Measurements from ENCODE around the gene DNAAF8.

The DNAAF8 gene

DNA sequence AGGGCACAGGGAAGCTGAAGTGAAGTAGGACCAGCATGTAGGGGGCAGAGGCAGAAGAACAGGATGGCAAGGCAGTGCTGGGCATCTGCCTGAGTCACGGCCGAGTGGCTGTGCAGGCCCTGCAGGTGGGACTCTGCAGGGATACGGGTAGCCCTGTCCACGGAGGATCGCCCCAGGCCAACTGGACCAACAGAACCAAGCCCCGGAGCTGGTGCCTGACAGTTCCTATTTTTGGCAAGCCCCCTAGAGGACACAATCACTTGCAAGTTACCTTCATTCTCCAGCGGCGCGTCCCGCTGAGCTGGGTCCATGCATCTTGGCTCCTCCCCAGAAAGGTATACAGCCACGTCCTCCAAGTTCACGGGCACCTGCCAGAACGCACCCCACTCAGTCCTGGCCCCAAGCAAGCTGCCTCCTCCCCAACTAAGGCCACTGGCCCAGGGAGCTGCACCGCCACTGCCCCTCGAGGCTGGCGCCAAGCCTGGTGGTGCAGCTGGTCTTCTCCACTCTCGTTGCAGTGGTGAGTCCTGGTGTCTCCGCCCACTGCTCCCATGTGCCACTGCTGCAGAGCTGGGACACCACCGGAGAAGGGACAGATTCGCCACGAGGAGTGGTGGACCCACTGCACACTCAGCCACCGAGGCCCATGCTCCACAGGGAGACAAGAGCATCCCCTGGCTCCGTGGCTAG is 26.0 kb downstream of the DNAAF8 start:
- H2AFZ ChIP-seq (ENCODE audit: low read depth, low read length): no peak overlapping the region
- peaks cover 68% of the 10 kb centered on the region for H3K36me3 ChIP-seq (ENCODE audit: insufficient read depth, low read length)

DNA sequence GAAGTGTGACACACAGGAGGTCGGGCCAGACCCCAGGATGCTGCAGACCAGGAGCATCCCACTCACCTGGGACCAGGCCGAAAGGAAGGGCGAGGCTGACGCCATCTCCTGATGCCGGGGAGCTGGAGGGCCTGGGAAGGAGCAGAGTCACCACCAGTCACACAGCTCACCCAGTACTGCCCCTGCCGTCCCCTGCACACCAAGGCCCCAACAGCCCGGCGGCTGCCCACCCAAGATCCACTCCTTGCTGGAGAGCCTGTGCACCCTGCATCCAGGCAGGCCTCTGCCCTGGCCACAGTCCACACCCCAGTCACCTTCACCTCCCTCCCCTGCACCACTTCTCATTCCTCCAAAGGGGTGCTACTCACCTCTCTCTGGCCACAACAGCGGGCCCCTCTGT is 27.9 kb downstream of the DNAAF8 start:
- Histone ChIP-seq H2AFZ (ENCODE audit: low read depth, low read length) (no peak overlapping the region), H3K36me3 (ENCODE audit: insufficient read depth, low read length) (peaks cover 55% of the 10 kb centered on the region), H3K9me3 (ENCODE audit: low read length) (no peaks in the 10 kb centered on the region), H3K4me1 (ENCODE audit: insufficient read depth, low read length) (peaks cover 10% of the 10 kb centered on the region), H3K4me3 (ENCODE audit: low read length) (no peak overlapping the region), H3K27me3 (ENCODE audit: insufficient read depth, low read length) (no peaks in the 10 kb centered on the region)

More for the DNA sequence above, 26.0 kb downstream of the DNAAF8 start:
- no peaks in the 10 kb centered on the region for H3K4me1 ChIP-seq (ENCODE audit: insufficient read depth, low read length)
- peaks cover 5% of the 10 kb centered on the region for H3K9me3 ChIP-seq (ENCODE audit: low read length)
- no peak overlapping the region for H3K4me3 ChIP-seq (ENCODE audit: low read length)
- no peaks in the 10 kb centered on the region for H3K27me3 ChIP-seq (ENCODE audit: insufficient read depth, low read length)

DNA sequence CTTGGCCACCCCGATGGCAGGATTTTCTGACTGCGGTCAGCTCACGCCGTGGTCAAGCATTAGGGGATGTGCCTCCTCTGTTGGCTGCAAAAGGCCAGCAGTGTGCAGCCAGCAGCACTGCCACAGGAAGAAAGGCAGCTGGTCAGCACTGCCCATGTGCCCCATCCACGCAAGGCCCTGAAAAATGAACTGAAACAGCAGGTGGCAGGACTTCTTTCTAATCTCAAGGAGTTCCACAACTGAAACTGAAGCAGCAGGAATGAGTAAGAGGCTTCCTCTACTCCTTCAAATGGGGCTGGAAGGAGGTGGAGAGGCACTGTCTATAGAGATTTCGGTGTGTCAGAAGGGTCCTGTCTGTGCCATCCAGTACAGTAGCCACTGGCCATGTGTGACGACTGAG is 29.5 kb downstream of the DNAAF8 start:
- peaks cover 14% of the 10 kb centered on the region for H3K4me1 ChIP-seq (ENCODE audit: insufficient read depth, low read length)
- H3K27me3 ChIP-seq (ENCODE audit: insufficient read depth, low read length): no peaks in the 10 kb centered on the region
- H3K36me3 ChIP-seq (ENCODE audit: insufficient read depth, low read length): peaks cover 46% of the 10 kb centered on the region
- no peak overlapping the region for H3K4me3 ChIP-seq (ENCODE audit: low read length)
- no peaks in the 10 kb centered on the region for H3K9me3 ChIP-seq (ENCODE audit: low read length)
- H2AFZ ChIP-seq (ENCODE audit: low read depth, low read length): no peak overlapping the region

DNA sequence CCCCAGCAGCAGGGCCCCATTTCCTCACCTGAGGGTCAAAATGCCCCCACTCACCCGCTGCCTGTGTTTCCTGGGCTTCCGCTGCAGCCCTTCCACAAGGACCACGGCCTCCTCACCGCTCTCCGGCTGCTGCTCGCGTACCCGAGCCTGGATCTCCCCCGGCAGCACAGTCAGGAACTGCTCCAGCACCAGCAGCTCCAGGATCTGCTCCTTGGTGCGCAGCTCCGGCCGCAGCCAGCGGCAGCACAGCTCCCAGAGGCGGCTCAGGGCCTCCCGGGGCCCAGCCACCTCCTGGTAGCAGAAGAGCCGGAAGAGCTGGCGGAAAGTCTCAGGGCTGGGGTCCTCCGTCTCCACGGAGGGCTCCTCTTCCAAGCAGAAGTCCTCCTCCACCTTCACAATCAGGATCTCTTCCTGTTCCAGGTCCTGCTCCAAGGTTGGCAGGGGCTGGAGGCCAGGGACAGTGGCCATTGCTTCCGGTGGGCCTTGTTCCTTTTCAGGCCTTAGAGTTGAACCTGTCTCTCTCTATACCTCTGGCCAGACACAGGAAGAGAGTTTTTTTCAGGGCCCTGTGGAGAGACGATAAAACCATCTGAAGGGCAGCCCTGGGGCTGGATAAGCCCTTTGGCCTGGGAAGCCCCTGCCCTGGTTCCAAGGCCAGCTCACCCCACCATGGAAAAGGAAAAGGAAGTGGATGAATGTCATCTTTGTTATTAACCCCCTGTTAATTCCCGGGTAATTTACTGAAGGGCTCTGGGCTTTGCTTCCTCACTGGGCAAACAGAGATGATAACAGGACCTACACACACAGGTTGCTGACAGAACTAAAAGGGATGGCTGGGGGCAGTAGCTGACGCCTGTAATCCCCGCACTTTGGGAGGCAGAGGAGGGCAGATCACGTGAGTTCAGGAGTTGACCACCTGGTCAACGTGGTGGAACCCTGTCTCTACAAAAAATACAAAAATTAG is 31.5 kb downstream of the DNAAF8 start:
- Histone ChIP-seq H3K4me3 (ENCODE audit: low read length) (peak overlapping the region; percentile 73), H3K36me3 (ENCODE audit: insufficient read depth, low read length) (peaks cover 30% of the 10 kb centered on the region), H3K27me3 (ENCODE audit: insufficient read depth, low read length) (no peaks in the 10 kb centered on the region), H3K9me3 (ENCODE audit: low read length) (no peaks in the 10 kb centered on the region), H3K4me1 (ENCODE audit: insufficient read depth, low read length) (peaks cover 14% of the 10 kb centered on the region), H2AFZ (ENCODE audit: low read depth, low read length) (no peak overlapping the region)

DNA sequence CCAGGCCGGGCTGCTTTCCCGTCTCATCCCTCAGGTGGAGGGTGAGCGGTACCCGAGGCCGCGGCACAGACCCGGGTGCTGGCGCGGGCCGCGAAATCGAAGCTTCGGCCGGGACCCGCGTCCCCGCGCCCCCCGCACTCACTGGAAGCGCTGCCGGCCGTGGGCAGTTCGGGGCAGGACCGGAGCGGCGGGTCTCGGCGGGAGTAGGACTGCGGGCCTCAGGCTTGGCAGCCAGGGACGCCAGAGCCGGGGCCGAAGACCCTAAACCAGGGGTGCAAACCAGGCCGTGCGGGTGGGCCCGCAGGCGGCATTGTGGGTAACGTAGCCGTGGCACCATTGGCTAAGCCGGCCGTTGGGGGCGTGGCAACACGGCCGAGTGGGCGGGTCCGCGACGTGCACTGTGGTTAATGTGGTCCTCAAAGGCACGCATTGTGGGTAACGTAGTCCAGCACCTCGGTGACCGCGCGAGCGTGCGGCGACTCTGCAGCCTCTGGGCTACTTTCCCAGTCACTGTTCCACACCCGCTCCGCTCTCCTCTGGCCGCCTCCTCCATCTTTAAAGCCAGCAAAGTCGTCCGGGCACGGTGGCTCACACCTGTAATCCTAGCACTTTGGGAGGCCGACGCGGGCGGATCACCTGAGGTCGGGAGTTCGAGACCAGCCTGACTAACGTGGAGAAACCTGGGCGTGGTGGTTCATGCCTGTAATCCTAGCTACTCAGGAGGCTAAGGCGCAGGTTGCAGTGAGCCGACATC is 32.7 kb downstream of the DNAAF8 start, which contains the start of gene ZNF500:
Gene ZNF500, minus strand, starts transcription at position 288 of the 754 bp plus-strand sequence. CDS start 1,184 bp downstream, outside the sequence.
- Histone ChIP-seq H3K27me3 (ENCODE audit: insufficient read depth, low read length) (no peaks in the 10 kb centered on the region), H3K9me3 (ENCODE audit: low read length) (no peaks in the 10 kb centered on the region), H3K36me3 (ENCODE audit: insufficient read depth, low read length) (peaks cover 23% of the 10 kb centered on the region), H3K4me3 (ENCODE audit: low read length) (peak within 1 kb of the TSS; percentile 73), H3K4me1 (ENCODE audit: insufficient read depth, low read length) (peaks cover 14% of the 10 kb centered on the region), H2AFZ (ENCODE audit: low read depth, low read length) (peak within 1 kb of the TSS; percentile 73)

DNA sequence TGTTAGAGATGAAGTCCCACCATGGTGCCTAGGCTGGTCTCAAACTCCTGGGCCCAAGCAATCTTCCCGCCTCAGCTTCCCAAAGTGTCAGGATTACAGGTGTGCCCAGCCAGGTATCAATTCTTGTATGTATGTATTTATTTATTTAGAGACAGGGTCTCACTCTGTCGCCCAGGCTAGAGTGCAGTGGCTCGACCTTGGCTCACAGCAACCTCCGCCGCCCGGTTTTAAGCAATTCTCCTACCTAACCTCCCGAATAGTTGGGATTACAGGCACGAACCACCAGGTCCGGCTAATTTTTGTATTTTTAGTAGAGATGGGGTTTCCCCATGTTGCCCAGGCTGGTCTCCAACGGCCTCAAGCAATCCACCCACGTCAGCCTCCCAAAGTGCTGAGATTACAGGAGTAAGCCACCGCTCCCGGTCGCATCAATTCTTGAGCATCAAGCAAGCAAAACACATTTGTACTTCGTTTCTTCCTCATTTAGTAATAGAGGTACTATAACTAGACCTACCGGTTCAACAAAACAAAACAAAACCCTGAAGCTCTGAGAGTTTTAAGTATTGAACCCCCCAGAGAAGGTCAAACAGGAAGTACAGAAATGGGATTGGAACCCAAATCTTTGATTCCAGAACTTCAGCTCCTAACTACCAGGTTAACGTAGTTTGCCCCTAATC is 33.7 kb downstream of the DNAAF8 start:
- H2AFZ ChIP-seq (ENCODE audit: low read depth, low read length): peak overlapping the region; percentile 50
- H3K27me3 ChIP-seq (ENCODE audit: insufficient read depth, low read length): no peaks in the 10 kb centered on the region
- peaks cover 20% of the 10 kb centered on the region for H3K36me3 ChIP-seq (ENCODE audit: insufficient read depth, low read length)
- peaks cover 14% of the 10 kb centered on the region for H3K4me1 ChIP-seq (ENCODE audit: insufficient read depth, low read length)
- no peaks in the 10 kb centered on the region for H3K9me3 ChIP-seq (ENCODE audit: low read length)
- H3K4me3 ChIP-seq (ENCODE audit: low read length): peak overlapping the region; percentile 41

DNA sequence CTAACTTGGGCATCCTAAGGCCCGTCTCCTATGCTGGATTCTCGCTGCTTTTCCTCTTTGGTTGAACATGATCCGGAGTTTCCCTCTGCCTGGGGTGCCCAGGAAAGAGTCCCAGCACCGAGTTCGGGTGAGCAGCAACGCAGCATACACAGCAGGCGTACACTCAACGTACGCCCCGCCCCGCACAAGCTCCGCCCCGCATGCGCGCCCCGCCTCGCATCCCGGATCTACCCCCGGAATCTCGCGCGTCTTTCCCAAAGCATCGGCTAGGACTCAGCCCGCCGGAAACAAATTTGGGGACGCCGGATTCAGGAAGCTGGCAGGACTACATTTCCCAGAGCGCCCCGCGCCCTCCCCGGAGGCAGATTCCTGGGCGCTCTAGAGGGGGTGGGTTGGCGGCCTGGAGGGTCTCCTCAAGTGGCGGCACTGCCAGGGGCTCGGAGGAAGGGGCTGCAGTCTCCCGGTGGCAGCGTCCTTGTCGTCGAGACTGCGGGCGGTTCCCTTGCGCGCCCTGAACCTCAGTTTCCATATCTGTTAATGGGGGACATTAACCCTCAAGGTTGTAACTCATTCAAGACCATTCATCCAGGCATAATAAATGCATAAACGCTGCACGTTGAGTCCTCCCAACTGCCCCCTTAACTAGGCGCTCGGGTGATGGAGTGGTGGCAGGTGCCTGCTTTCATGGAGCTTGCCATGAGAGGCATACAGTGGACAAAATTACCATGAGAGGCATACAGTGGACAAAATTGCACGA is 34.4 kb downstream of the DNAAF8 start:
- peaks cover 14% of the 10 kb centered on the region for H3K4me1 ChIP-seq (ENCODE audit: insufficient read depth, low read length)
- H3K27me3 ChIP-seq (ENCODE audit: insufficient read depth, low read length): no peaks in the 10 kb centered on the region
- H3K9me3 ChIP-seq (ENCODE audit: low read length): no peaks in the 10 kb centered on the region
- peaks cover 13% of the 10 kb centered on the region for H3K36me3 ChIP-seq (ENCODE audit: insufficient read depth, low read length)
- peak overlapping the region; percentile 41 for H3K4me3 ChIP-seq (ENCODE audit: low read length)
- H2AFZ ChIP-seq (ENCODE audit: low read depth, low read length): peak overlapping the region; percentile 50

DNA sequence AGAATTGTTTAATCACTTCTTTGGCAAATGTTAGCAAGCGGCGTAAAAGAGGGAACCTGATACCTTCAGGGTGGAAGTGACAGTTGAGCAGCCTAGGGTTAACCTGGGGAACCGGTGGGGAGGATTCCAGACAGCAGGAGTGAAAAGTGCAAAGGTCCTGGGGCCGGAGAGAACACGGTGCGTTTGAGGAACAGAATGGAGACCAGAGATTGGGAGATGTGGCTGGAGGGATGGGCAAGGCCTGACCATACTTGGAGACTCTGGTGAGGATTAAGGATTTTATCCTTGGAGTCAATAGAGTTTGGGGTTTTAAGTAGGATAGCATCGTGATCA is 34.9 kb downstream of the DNAAF8 start:
- Histone ChIP-seq H2AFZ (ENCODE audit: low read depth, low read length) (peak overlapping the region; percentile 50), H3K9me3 (ENCODE audit: low read length) (no peaks in the 10 kb centered on the region), H3K4me1 (ENCODE audit: insufficient read depth, low read length) (peaks cover 14% of the 10 kb centered on the region), H3K4me3 (ENCODE audit: low read length) (peak overlapping the region; percentile 33), H3K36me3 (ENCODE audit: insufficient read depth, low read length) (peaks cover 8% of the 10 kb centered on the region), H3K27me3 (ENCODE audit: insufficient read depth, low read length) (no peaks in the 10 kb centered on the region)

DNA sequence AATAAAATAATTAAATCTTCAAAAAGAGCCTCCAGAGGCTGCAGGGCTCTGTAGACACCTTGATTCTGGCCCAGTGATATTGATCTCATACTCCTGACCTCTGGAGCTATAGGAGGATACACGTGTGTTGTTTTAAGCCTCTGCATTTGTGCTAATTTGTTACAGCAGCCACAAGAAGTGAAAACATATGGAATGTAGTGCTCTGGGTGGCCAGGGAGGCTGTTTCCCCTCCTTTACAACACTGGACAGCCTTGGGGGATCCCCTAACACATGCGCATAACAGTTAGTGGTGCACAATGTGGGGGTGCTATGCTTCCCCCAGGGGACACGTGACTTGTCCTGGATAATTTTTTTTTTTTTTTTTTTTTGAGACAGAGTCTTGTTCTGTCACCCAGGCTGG is 37.3 kb downstream of the DNAAF8 start:
- Histone ChIP-seq H3K27me3 (ENCODE audit: insufficient read depth, low read length) (no peaks in the 10 kb centered on the region), H3K9me3 (ENCODE audit: low read length) (peaks cover 5% of the 10 kb centered on the region), H3K4me3 (ENCODE audit: low read length) (no peak overlapping the region), H3K4me1 (ENCODE audit: insufficient read depth, low read length) (peaks cover 4% of the 10 kb centered on the region), H2AFZ (ENCODE audit: low read depth, low read length) (no peak overlapping the region), H3K36me3 (ENCODE audit: insufficient read depth, low read length) (no peaks in the 10 kb centered on the region)

DNA sequence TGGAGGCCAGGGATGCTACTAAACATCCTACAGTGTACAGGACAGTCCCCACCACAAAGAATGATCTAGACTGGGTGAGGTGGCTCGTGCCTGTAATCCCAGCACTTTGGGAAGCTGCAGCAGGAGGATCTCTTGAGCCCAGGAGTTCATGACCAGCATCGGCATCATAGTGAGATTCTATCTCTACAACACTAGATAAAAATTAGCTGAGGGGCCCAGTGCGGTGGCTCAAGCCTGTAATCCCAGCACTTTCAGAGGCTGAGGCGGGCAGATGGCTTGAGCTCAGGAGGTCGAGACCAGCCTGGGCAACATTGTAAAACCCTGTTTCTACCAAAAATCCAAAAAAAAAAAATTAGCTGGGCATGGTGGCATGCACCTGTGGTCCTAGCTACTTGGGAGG is 38.0 kb downstream of the DNAAF8 start:
- Histone ChIP-seq H2AFZ (ENCODE audit: low read depth, low read length) (no peak overlapping the region), H3K4me1 (ENCODE audit: insufficient read depth, low read length) (peaks cover 4% of the 10 kb centered on the region), H3K27me3 (ENCODE audit: insufficient read depth, low read length) (no peaks in the 10 kb centered on the region), H3K4me3 (ENCODE audit: low read length) (no peak overlapping the region), H3K36me3 (ENCODE audit: insufficient read depth, low read length) (no peaks in the 10 kb centered on the region), H3K9me3 (ENCODE audit: low read length) (peaks cover 5% of the 10 kb centered on the region)

DNA sequence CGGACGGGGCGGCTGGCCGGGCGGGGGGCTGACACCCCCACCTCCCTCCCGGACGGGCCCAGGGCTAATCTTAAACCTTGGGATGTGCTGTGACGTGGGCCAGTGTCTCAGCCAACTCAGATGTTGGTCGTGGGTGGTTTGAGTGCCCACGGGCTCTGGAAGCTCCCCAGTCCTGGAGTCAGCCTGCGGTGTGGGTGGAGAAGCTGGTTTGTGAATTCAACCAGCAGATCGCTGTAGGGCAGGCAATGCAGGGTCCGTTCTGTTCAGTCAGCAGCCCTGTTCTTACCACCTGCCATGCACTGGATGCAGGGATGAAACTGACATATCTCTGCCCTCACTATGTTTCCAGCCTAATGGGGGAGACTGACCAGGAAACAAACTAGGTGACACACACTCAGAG is 40.7 kb downstream of the DNAAF8 start:
- no peak overlapping the region for H3K4me3 ChIP-seq (ENCODE audit: low read length)
- no peak overlapping the region for H2AFZ ChIP-seq (ENCODE audit: low read depth, low read length)
- no peaks in the 10 kb centered on the region for H3K27me3 ChIP-seq (ENCODE audit: insufficient read depth, low read length)
- peaks cover 5% of the 10 kb centered on the region for H3K9me3 ChIP-seq (ENCODE audit: low read length)
- H3K4me1 ChIP-seq (ENCODE audit: insufficient read depth, low read length): no peaks in the 10 kb centered on the region
- no peaks in the 10 kb centered on the region for H3K36me3 ChIP-seq (ENCODE audit: insufficient read depth, low read length)

DNA sequence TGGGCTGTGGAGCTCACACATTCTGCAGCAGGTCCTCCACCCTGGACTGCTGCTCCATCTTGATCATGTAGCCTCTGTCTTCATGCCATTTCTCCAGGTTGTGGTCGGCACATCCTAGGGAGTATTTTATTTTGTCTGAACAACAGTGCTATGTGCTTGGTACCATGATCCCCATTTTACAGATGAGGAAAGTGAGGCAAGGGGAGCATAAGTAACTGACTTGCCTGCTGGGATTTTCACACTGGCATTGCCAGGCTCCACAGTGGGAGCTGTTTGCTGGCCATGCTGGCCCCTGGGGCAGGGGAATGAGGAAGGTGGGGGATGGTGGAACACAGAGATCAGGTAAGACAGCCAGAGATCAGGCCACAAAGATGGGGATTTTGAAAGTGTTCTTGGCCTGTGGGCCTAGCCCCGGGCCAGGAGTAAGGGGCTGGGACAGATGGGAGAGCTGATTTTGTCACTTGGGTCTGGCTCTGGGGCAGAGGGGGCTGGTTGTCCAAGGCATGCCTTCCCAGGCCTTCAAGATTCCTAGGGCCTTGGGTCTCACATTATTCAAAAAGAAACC is 41.9 kb downstream of the DNAAF8 start:
- H3K27me3 ChIP-seq (ENCODE audit: insufficient read depth, low read length): no peaks in the 10 kb centered on the region
- H3K36me3 ChIP-seq (ENCODE audit: insufficient read depth, low read length): no peaks in the 10 kb centered on the region
- H3K9me3 ChIP-seq (ENCODE audit: low read length): peaks cover 5% of the 10 kb centered on the region
- no peaks in the 10 kb centered on the region for H3K4me1 ChIP-seq (ENCODE audit: insufficient read depth, low read length)
- no peak overlapping the region for H2AFZ ChIP-seq (ENCODE audit: low read depth, low read length)
- H3K4me3 ChIP-seq (ENCODE audit: low read length): no peak overlapping the region

All from neuron (in vitro differentiated cells).